Right lobe of liver (tissue), 6 donors: Measurements from ENCODE around the gene ZNF48. TPM values are rescaled to one million over a fixed set of nuclear protein-coding genes. Genes with fewer than 3 reads are reported as not detected.
A peak's percentile ranks its signal among the peaks of the same experiment; 100 is the strongest.

Source experiments
- ATAC-seq, 4 donors: fragments of 200-7000 bp; cut with Tn5 transposase; one replicate each; pipeline ENCODE4 v1.9.1; 2020; ENCODE audit warnings: mild to moderate bottlenecking in 4 of 4, moderate library complexity in 4 of 4
- DNase-seq, 3 donors: peaks; one replicate each; pipeline ENCODE4 v3.0.0-alpha.2; 2020
- H3K27ac ChIP-seq, 3 donors: fragments of 200-600 bp; one replicate each; pipeline ENCODE4 v1.8.0; 2022
- H3K27me3 ChIP-seq, 2 donors: fragments of 200-600 bp; one replicate each; pipeline ENCODE4 v1.8.0; 2022
- H3K36me3 ChIP-seq, 4 donors: fragments of 200-600 bp; sonication (generic) in 1 of 4; one replicate each; pipeline versions ENCODE4 v1.5.1 to v1.8.0; 2017 to 2022; ENCODE audit warnings: control low read depth in 1 of 4
- H3K4me1 ChIP-seq, 4 donors: fragments of 200-600 bp; sonication (generic) in 1 of 4; one replicate each; pipeline versions ENCODE4 v1.5.1 to v1.8.0; 2017 to 2022; ENCODE audit warnings: control low read depth in 1 of 4
- H3K4me3 ChIP-seq, 3 donors: fragments of 200-600 bp; one replicate each; pipeline ENCODE4 v1.8.0; 2022
- H3K9me3 ChIP-seq, 4 donors: fragments of 200-600 bp; sonication (generic) in 1 of 4; one replicate each; pipeline versions ENCODE4 v1.5.1 to v1.8.0; 2017 to 2022; ENCODE audit warnings: control low read depth in 1 of 4
- CTCF ChIP-seq, 4 donors: fragments of 200-600 bp in 3 of 4; fragments of 450-650 bp in 1 of 4; IDR thresholded peaks; one replicate each; pipeline versions ENCODE4 v1.5.1 to v1.8.0; 2016 to 2022; ENCODE audit warnings: antibody characterized with exemption in 4 of 4, mild to moderate bottlenecking in 2 of 4
- POLR2A ChIP-seq: fragments of 450-650 bp; IDR thresholded peaks from one replicate; pipeline ENCODE4 v1.6.1; 2017; ENCODE audit warnings: antibody characterized with exemption, mild to moderate bottlenecking
- WGBS: methylation state at CpG from one replicate; pipeline ENCODE4 v1.1.6; 2018; ENCODE audit warnings: low coverage, low lambda C conversion rate; ENCODE audit not compliant: insufficient coverage; ENCODE audit errors: missing lambda C conversion rate; 5-methylcytosine and 5-hydroxymethylcytosine counted together
- intact Hi-C, 2 donors: fragments of 100-400 bp; cut with DNase I; formaldehyde crosslinking; loops; one replicate each; pipeline versions ENCODE4 v1.11.2 to v1.14.1; 2022
- long read RNA-seq: library from polyadenylated mRNA; unstranded; transcript quantifications from one replicate; pipeline ENCODE4 v2.0.0, GENCODE V29; 2019
- total RNA-seq, 6 experiments: library from RNA; depleted of rRNA in 2 of 6; stranded (reverse); fragments of >200 nt in 2 of 6; fragmentation: NEBNext Ultra II Directional in 3 of 6; extraction: Animal tissue kit (Norgen Biotek cat#: 25700) in 3 of 6; gene quantifications; one replicate each; pipeline versions ENCODE4 v1.1.0 to v1.2.4, GENCODE V29; 2016 to 2023
- donor health status: DM: no; HTN: yes; CAD: no.
- donor health status: DM: no; HTN: no; CAD: no.
- donor health status: DM: no; HTN: no; CAD: no.
- donor health status: DM: no; HTN: yes; CAD: no.
- donor health status: DM: no; HTN: yes; CAD: no.

The ZNF48 gene
- 1 to 10 TPM; 2.9 to 4.3 (median 3.9) TPM for total RNA-seq
- long read RNA-seq, result 0 reads

GRCh38 chr16:30395155-30395991 is at the start of gene ZNF48:
Gene ZNF48 (plus strand): TSS chr16:30395420. CDS start chr16:30395795, 375 bp downstream.
- Histone ChIP-seq H3K4me1 (peaks cover 0 to 20% (median 0%) of the 10 kb centered on the region in 4 donors), H3K36me3 (peaks cover 0 to 4% (median 0%) of the 10 kb centered on the region in 4 donors), H3K4me3 (peak within 1 kb of the TSS; percentile 80 to 96 (median 82)), H3K9me3 (no peaks in the 10 kb centered on the region), H3K27me3 (no peaks in the 10 kb centered on the region), H3K27ac (peak within 1 kb of the TSS; percentile 44 to 67 (median 59))
- TF ChIP-seq POLR2A (peak; percentile 55), CTCF (IDR thresholded peaks at IDR 0.05) (peak in 3 of 4 donors; percentile 15 to 73 (median 70))
- WGBS, result under 1% methylated on average over 31 of the region's 103 CpGs
- DNase-seq, result peak; percentile 90 to 92 (median 92)
- intact Hi-C loops, result no loop called here
- ATAC-seq, result peak; percentile 87 to 96 (median 93)

GRCh38 chr16:30346286-30346685 is 48.9 kb upstream of the ZNF48 start:
- H3K4me3 ChIP-seq, result no peak overlapping the region
- no peak for ATAC-seq
- TF ChIP-seq POLR2A (no peak), CTCF (IDR thresholded peaks at IDR 0.05) (no peak)
- H3K36me3 ChIP-seq, result peaks cover 0 to 41% (median 7%) of the 10 kb centered on the region in 4 donors
- H3K9me3 ChIP-seq, result no peaks in the 10 kb centered on the region
- DNase-seq, result no peak
- intact Hi-C loops, result no loop called here
- H3K27ac ChIP-seq, result no peak overlapping the region
- H3K4me1 ChIP-seq, result peaks cover 0 to 21% (median 6%) of the 10 kb centered on the region in 4 donors
- WGBS, result 100% methylated on average over 1 of the region's 3 CpGs
- H3K27me3 ChIP-seq, result no peaks in the 10 kb centered on the region

GRCh38 chr16:30348113-30348512 is 47.1 kb upstream of the ZNF48 start:
- Histone ChIP-seq H3K27me3 (no peaks in the 10 kb centered on the region), H3K4me3 (no peak overlapping the region), H3K4me1 (peaks cover 0 to 23% (median 10%) of the 10 kb centered on the region in 4 donors), H3K27ac (no peak overlapping the region), H3K36me3 (peaks cover 0 to 41% (median 6%) of the 10 kb centered on the region in 4 donors), H3K9me3 (no peaks in the 10 kb centered on the region)
- ATAC-seq, result no peak
- peak in 1 of 3 donors; percentile 31 for DNase-seq
- WGBS, result 93% methylated on average over 8 of the region's 8 CpGs
- TF ChIP-seq POLR2A (no peak), CTCF (IDR thresholded peaks at IDR 0.05) (no peak)
- intact Hi-C loops, result no loop called here

GRCh38 chr16:30348929-30349328 is 46.3 kb upstream of the ZNF48 start:
- no peak overlapping the region for H3K27ac ChIP-seq
- TF ChIP-seq CTCF (IDR thresholded peaks at IDR 0.05), result no peak
- TF ChIP-seq POLR2A, result no peak
- intact Hi-C loops, result no loop called here
- peaks cover 0 to 23% (median 9%) of the 10 kb centered on the region in 4 donors for H3K4me1 ChIP-seq
- ATAC-seq, result no peak
- H3K4me3 ChIP-seq, result no peak overlapping the region
- no peaks in the 10 kb centered on the region for H3K9me3 ChIP-seq
- H3K36me3 ChIP-seq, result peaks cover 0 to 41% (median 5%) of the 10 kb centered on the region in 4 donors
- peak in 1 of 3 donors; percentile 2 for DNase-seq
- WGBS, result 88% methylated on average over 6 of the region's 7 CpGs
- no peaks in the 10 kb centered on the region for H3K27me3 ChIP-seq
